ENCODE measurements around the gene HOXA6.

The HOXA6 gene

DNA sequence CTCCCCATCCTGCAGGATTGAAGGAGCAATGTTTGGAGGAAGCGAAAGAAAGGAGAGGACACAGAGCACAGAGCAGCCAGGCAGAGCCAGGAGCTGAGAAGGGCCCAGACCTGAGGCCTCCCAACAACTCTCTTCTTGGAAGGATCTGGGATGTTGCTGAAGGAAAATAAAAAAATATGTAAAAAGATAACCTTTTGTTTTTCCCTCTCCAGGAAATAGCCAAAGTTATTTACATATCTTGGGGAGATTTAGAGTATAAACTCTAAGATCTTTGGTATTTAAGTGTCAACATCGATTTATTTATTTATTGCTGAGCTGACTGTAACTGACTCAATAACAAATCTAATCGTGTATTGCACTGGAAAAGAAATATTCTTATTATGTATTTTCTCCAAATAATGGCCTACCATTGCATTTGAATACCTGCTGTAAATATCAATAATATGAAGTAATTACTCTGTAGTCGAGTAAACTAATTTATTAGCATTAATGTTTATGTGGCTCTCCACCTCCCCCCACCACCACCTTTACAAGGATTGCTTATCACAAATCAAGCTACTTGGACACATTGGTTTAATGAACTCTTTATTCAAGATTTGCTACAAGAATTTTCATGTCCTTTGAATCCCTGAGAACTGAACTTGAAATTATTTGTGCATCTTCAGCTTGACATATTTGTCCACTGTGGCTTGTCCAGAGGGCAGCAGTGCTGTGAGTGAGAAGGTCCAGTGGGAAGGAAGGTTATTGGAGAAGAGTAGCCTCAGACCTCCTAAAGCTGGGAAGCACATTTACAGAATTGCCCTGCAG lies 39.3 kb upstream of the HOXA6 start:
- peaks cover 22% of the 10 kb centered on the region for H3K27me3 ChIP-seq (ENCODE audit: insufficient read depth, low read length)
- no peak overlapping the region for H3K4me2 ChIP-seq (ENCODE audit: low read length)
- H3K27ac ChIP-seq (ENCODE audit: low read depth, low read length, poor library complexity, severe bottlenecking), result no peak overlapping the region
- H2AFZ ChIP-seq (ENCODE audit: low read length), result no peak overlapping the region
- H3F3A ChIP-seq (ENCODE audit: insufficient read depth, low read length), result no peaks in the 10 kb centered on the region
- H3K9me2 ChIP-seq (ENCODE audit: low read depth, low read length), result no peaks in the 10 kb centered on the region
- TF ChIP-seq, protein P1, sequence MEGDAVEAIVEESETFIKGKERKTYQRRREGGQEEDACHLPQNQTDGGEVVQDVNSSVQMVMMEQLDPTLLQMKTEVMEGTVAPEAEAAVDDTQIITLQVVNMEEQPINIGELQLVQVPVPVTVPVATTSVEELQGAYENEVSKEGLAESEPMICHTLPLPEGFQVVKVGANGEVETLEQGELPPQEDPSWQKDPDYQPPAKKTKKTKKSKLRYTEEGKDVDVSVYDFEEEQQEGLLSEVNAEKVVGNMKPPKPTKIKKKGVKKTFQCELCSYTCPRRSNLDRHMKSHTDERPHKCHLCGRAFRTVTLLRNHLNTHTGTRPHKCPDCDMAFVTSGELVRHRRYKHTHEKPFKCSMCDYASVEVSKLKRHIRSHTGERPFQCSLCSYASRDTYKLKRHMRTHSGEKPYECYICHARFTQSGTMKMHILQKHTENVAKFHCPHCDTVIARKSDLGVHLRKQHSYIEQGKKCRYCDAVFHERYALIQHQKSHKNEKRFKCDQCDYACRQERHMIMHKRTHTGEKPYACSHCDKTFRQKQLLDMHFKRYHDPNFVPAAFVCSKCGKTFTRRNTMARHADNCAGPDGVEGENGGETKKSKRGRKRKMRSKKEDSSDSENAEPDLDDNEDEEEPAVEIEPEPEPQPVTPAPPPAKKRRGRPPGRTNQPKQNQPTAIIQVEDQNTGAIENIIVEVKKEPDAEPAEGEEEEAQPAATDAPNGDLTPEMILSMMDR (IDR thresholded peaks at IDR 0.05; ENCODE audit: low read length), result no peak
- no peak for TF ChIP-seq EZH2 (IDR thresholded peaks at IDR 0.05; ENCODE audit: borderline replicate concordance, low read length)
- no peak overlapping the region for H3K9ac ChIP-seq (ENCODE audit: low read length)
- H3K9me3 ChIP-seq (ENCODE audit: low read length), result no peaks in the 10 kb centered on the region
- no peak overlapping the region for H3K4me3 ChIP-seq (ENCODE audit: low read depth, low read length, poor library complexity, severe bottlenecking)
- H3K79me2 ChIP-seq (ENCODE audit: insufficient read depth, low read length), result no peaks in the 10 kb centered on the region
- H4K20me1 ChIP-seq (ENCODE audit: insufficient read depth, low read length), result no peaks in the 10 kb centered on the region
- no peaks in the 10 kb centered on the region for H3K36me3 ChIP-seq (ENCODE audit: insufficient read depth, low read length)
- peaks cover 16% of the 10 kb centered on the region for H3K4me1 ChIP-seq (ENCODE audit: insufficient read depth, low read length, severe bottlenecking)

DNA sequence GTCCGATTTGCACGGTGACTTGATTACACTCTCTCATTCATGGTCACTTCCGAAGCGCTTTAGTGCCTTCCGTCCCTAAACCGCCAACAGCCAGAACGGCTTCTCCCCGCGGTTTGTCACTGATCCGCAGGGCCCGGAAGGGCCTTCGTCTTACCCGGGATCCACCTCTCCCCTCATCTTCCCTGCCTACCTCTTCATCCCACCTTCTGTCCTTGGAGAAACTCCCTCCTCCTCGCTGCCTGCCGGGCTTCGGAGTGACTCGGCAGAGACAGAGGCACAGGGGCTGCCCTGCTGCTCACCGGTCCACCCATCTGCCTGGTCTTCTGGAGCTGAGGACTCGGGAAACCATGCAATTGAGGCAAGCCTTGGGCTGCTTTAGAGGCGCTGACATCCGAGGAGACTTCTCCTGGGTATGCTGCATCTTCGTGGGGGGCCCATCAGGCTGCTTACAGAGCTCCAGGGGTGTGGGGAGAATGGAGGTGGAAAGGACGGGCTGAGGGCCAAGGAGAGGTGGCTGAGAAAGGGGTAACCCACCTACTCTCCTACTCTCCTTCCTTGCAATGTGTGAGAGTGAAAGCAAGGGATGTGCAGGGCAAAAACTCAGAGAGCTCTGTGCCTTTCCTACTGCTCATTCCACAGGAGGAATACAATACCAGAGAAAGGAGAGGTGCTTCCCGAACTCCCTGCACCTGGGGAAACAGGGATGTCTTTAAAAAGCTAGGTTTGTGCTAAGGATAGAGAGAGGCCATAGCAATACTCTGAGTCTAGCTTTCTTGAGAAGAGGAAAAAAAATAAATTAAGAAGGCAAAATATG lies 38.5 kb upstream of the HOXA6 start:
- no peaks in the 10 kb centered on the region for H3K36me3 ChIP-seq (ENCODE audit: insufficient read depth, low read length)
- TF ChIP-seq, protein P1 (IDR thresholded peaks at IDR 0.05; ENCODE audit: low read length), result no peak
- TF ChIP-seq EZH2 (IDR thresholded peaks at IDR 0.05; ENCODE audit: borderline replicate concordance, low read length), result no peak
- H3K9ac ChIP-seq (ENCODE audit: low read length), result no peak overlapping the region
- no peak overlapping the region for H3K4me3 ChIP-seq (ENCODE audit: low read depth, low read length, poor library complexity, severe bottlenecking)
- no peaks in the 10 kb centered on the region for H3K79me2 ChIP-seq (ENCODE audit: insufficient read depth, low read length)
- H3K4me2 ChIP-seq (ENCODE audit: low read length), result no peak overlapping the region
- H4K20me1 ChIP-seq (ENCODE audit: insufficient read depth, low read length), result no peaks in the 10 kb centered on the region
- peaks cover 16% of the 10 kb centered on the region for H3K4me1 ChIP-seq (ENCODE audit: insufficient read depth, low read length, severe bottlenecking)
- no peak overlapping the region for H3K27ac ChIP-seq (ENCODE audit: low read depth, low read length, poor library complexity, severe bottlenecking)
- peaks cover 22% of the 10 kb centered on the region for H3K27me3 ChIP-seq (ENCODE audit: insufficient read depth, low read length)
- no peaks in the 10 kb centered on the region for H3K9me3 ChIP-seq (ENCODE audit: low read length)
- no peaks in the 10 kb centered on the region for H3F3A ChIP-seq (ENCODE audit: insufficient read depth, low read length)
- no peak overlapping the region for H2AFZ ChIP-seq (ENCODE audit: low read length)
- no peaks in the 10 kb centered on the region for H3K9me2 ChIP-seq (ENCODE audit: low read depth, low read length)

DNA sequence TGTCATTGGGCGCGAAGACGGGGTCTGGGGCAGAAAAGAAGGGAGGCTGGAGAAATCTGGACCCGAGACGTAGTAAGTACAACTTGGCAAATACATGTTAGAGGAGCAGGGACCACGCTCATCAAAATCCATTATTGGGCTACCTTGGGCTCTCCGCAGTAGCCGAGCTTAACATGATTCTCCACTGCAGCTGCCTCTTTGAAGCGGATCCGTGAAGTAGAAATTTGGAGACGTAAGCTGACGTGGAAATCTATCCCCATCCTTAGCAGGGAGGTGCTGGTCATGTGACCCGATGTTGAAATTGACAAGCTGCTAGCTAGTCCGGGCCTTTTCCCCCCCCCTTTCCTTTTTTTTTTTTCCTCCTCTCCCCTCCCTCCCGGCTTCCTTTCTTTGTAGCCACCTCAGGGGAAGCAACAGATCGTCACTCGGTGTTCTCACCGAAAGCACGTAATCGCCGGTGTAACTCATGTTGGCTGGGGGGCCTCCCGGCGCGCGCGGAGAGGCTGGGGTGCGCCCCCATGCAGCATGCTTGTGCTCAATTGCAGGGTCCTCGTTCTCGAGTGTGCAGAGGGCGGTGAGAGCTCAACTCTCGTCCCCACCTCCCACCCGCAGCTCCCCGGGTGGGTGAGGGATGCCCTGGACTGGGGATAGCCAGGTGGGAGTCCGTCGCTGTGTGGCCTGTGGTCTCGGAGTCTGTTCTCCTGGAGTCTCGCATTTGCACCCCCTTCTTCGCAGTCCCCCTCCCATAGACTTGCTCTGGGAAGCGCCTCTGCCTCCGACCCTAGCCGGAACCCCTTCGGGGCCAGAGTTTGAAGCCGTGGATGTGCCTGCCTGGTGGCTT lies 37.7 kb upstream of the HOXA6 start, which contains the start of gene HOXA11:
TSS of gene HOXA11 (minus strand) at position 220 of the 841 bp plus-strand sequence. CDS start at position 132, 88 bp downstream.
- Histone ChIP-seq H3K4me2 (ENCODE audit: low read length) (peak within 1 kb of the TSS; percentile 57), H3K9me3 (ENCODE audit: low read length) (no peaks in the 10 kb centered on the region), H3K9me2 (ENCODE audit: low read depth, low read length) (no peaks in the 10 kb centered on the region), H4K20me1 (ENCODE audit: insufficient read depth, low read length) (no peaks in the 10 kb centered on the region), H3K27ac (ENCODE audit: low read depth, low read length, poor library complexity, severe bottlenecking) (no peak within 1 kb of the TSS), H3K4me1 (ENCODE audit: insufficient read depth, low read length, severe bottlenecking) (peaks cover 16% of the 10 kb centered on the region), H3K79me2 (ENCODE audit: insufficient read depth, low read length) (no peaks in the 10 kb centered on the region), H3K9ac (ENCODE audit: low read length) (peak within 1 kb of the TSS; percentile 5; the same call in 1 of the 2 replicates), H3K27me3 (ENCODE audit: insufficient read depth, low read length) (peaks cover 22% of the 10 kb centered on the region), H3K36me3 (ENCODE audit: insufficient read depth, low read length) (no peaks in the 10 kb centered on the region), H3F3A (ENCODE audit: insufficient read depth, low read length) (no peaks in the 10 kb centered on the region), H2AFZ (ENCODE audit: low read length) (no peak within 1 kb of the TSS), H3K4me3 (ENCODE audit: low read depth, low read length, poor library complexity, severe bottlenecking) (peak within 1 kb of the TSS; percentile 54)
- TF ChIP-seq EZH2 (IDR thresholded peaks at IDR 0.05; ENCODE audit: borderline replicate concordance, low read length), result no peak
- TF ChIP-seq, protein P1 (IDR thresholded peaks at IDR 0.05; ENCODE audit: low read length), result no peak
